GM19452 (cell line): ENCODE results near the gene NKAIN2.

Experiments
- ATAC-seq: cut with Tn5 transposase; IDR thresholded peaks from one replicate; pipeline ENCODE4 v1.9.1; 2021; ENCODE audit not compliant: unreplicated experiment

The NKAIN2 gene

DNA sequence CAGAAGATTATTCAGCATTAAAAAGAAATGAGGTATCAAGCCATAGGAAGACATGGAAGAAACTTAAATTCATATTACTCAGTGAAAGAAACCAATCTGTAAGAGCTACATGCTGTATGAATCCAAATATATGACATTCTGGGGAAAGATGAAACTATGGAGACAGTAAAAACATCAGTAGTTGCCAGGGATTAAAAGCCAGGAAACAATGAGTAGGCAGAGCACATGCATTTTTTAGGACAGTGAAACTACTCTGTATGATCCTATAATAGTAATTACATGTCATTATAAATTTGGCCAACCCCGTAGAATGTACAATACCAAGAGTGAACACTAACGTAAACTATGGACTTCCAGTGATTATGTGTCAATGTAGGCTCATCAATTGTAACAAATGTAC, 1065.8 kb downstream of the NKAIN2 start:
- ATAC-seq: no peak

DNA sequence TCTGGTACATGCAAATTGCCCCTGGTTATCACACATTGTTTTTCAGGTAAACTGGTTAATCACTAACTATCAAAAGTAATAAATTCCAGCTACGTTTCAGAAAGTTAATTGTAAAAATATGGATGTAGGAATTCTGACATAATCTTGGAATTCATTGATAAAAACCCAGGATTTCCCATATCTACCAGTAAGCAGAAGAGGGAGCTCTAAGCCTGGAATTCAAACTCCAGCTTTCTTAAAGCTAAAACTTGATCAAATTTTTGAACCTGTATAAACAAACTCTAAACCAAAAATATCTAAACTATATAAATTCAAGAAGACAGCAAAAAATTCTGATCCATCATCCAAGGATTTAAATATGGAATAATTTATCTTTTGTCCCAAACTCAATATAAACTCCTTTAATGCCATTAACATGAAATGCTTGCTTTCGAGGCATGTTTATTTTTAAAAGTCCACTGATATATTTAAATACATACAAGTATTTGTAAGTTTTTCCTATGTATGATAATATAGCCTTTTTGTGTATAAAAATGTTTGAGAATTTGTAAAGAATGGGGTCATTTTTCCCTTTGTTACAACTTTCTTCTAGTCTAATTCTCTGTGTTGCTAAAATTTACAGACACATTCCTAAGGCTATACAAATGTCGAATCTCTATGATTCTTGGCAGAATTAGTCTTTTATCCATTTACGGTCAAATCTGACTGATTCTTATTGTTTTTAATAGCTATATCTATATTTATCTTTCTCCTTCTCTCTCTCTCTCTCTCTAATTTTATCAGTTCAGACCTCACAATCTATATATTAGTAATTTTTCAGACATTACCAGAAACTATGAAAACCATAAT, 1067.2 kb downstream of the NKAIN2 start:
- ATAC-seq: no peak

DNA sequence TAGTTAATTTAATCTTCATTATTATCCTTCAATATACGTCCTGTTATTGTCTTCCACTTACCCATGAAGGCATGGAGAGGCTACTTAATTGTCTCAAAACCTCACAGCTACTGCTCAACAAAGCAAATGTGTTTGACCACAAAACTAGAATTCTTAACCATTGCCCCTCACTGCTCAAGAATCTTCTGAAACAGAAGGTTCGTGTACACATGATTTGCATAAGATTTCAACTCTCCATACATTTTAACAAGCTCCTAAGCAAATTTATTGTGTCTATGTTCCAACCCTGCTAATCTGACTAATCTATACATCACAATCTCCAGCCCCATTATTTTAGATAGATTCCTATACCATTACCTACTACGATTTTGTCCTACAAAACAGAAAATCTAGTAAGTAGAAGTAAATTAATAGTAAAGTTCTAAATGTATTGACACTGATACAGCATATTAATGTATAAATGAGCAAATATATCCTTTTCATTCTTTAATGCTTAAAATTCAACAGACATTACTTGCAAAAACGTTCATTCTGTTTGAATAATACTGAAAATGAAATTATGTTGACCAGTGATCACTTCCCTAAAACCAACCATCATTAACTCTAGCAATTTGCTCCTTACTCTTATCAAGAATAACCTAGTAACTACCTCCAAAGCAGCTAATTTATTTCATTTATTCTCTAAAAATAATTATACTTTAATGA, 1068.8 kb downstream of the NKAIN2 start:
- peak; percentile 76 for ATAC-seq

DNA sequence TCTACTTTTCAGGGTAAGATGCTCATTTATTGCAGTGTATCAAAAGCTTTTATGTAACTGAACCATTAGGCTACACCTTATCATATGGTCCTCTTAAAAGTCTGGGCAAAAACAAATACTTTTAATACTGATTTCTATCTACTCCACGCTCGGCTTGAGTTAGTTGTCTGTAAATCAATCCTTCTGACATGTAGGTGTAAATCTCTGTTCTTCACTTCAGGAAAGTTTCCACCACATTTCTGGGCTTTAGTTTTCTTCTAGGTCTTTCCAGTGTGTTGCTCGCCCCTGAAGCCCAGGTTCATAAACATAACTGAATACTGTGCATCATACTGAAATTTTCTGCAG, 1069.4 kb downstream of the NKAIN2 start:
- peak; percentile 20 for ATAC-seq
